Adipose tissue (tissue), 3 donors: ENCODE results near the gene DRAXIN. TPM values are rescaled to one million over a fixed set of nuclear protein-coding genes. Genes with fewer than 3 reads are reported as not detected.

ENCODE experiments used
- H3K27ac ChIP-seq: one replicate; pipeline ENCODE4 v1.5.1; 2013; ENCODE audit warnings: low read depth, low read length
- WGBS, 3 donors: extraction: QIAGEN DNeasy Blood & Tissue Kit; methylation state at CpG; one replicate each; pipeline ENCODE4 v1.1.7; 2013; 5-methylcytosine and 5-hydroxymethylcytosine counted together
- polyA plus RNA-seq, 3 donors: library from polyadenylated mRNA; stranded (reverse); fragments of 200-250 nt; gene quantifications; one replicate each; pipeline ENCODE4 v1.2.3, GENCODE V29; 2013
- donor health status: healthy with polysubstance abuse.
- donor health status: Bipolar disorder and iron deficiency.
- donor health status: healthy.

The DRAXIN gene
- polyA plus RNA-seq, 3 donors: under 0.01 to 0.03 (median 0.01) TPM

DNA sequence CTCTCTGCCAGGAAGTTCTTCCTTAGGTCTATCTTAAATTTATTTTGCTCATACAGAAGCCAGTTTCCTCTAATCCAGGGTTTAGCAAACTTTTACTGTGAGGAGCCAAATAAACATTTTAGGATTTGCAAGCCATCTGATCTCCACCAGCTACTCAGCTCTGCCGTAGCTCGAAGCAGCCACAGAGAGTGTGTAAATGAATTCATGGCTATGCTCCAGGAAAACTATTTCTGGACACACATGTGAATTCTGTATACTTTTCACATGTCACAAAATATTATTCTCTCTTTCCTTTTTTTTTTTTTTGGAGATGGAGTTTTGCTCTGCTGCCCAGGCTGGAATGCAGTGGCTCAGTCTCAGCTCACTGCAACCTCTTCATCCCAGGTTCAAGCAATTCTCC lies 31.0 kb downstream of the DRAXIN start:
- no peak overlapping the region for H3K27ac ChIP-seq
- WGBS, 3 donors: 27 to 80% (median 52%) methylated on average over 2 of the region's 2 CpGs

DNA sequence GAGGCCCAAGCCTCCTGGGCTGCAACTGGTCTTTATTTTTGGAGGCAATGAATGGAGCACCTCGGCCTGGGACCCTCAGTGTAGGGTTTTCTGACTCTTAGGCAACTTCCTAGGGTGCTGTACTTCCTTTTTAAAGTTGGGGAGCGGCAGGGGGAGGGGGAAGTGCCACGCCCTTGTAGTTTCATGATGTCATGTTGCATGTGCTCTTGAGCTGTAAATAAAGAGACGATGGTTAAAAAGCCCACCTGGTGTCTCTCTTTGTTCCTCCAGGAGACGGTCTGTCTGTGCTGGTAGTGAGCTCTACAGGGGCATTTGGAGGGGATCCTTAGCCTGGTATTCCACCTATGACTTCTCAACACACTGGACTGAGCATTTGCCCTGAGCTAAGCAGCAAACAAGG lies 34.1 kb downstream of the DRAXIN start:
- 44 to 81% (median 53%) methylated on average over 5 of the region's 5 CpGs for WGBS, 3 donors

DNA sequence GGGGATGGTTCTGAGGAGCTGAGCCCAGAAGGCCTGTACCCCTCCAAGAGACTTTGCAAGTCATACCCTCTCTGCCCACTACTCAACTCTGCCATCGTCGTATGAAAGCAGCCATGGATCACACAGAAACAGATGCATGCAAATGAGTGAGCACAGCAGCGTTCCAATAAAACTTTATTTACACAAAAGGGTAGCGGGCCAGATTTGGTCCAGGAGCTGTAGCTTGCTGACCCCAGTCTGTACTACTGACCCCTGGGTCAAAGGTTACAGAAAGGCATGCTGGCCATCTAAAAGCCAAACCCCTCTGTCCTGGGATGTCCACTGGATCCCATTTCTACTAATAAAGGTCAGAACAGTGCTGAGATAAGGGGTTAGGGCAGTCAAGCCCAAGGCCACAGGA lies 35.6 kb downstream of the DRAXIN start:
- no peak overlapping the region for H3K27ac ChIP-seq
- 94 to 98% (median 97%) methylated on average over 4 of the region's 4 CpGs for WGBS, 3 donors

More for the DNA sequence above, 34.1 kb downstream of the DRAXIN start:
- H3K27ac ChIP-seq: no peak overlapping the region

DNA sequence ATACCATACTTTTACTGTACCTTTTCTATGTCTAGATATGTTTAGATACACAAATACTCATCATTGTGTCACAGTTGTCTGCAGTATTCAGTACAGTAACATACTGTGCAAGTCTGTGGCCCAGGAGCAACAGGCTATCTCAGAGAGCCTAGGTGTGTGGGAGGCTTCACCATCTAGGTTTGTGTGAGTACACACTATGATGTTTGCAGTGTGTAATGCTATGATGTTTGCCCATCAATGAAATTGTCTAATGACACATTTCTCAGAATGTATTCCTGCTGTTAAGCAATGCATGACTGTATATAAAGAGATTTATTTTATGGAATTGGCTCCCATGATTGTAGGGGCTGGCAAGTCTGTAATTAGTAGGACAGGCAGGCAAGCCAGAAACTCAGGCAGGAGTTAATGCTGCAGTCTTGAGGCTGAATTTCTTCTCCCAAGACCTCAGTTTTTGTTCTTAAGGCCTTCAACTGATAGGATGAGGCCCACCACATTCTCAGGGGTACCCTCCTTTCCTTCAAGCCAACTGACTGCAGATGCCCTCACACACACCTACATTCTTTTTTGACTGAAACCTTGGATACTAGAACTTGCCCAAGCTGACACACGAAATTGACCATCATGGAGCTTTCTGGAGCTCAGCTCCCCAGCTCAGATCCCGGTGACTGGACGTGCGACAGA lies 36.8 kb downstream of the DRAXIN start:
- WGBS, 3 donors: 95 to 99% (median 96%) methylated on average over 4 of the region's 4 CpGs
- H3K27ac ChIP-seq: no peak overlapping the region

DNA sequence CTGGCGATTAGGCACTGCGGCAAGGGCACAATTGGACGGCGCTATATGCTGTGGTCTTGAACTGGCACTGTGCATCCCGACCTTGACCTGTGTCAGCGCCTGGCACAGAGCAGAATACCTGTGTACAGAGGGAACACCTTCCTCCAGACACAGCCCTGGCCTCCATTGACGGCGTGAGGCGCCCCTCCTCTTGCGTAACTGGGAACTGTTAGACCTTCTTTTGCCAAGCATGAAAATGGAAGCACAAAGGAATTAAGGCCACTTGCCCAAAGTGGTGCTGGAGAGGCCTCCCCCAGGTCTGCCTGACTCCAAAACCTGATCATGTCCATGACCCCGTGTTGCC lies 37.6 kb downstream of the DRAXIN start:
- no peak overlapping the region for H3K27ac ChIP-seq
- 83 to 86% (median 83%) methylated on average over 11 of the region's 11 CpGs for WGBS, 3 donors

DNA sequence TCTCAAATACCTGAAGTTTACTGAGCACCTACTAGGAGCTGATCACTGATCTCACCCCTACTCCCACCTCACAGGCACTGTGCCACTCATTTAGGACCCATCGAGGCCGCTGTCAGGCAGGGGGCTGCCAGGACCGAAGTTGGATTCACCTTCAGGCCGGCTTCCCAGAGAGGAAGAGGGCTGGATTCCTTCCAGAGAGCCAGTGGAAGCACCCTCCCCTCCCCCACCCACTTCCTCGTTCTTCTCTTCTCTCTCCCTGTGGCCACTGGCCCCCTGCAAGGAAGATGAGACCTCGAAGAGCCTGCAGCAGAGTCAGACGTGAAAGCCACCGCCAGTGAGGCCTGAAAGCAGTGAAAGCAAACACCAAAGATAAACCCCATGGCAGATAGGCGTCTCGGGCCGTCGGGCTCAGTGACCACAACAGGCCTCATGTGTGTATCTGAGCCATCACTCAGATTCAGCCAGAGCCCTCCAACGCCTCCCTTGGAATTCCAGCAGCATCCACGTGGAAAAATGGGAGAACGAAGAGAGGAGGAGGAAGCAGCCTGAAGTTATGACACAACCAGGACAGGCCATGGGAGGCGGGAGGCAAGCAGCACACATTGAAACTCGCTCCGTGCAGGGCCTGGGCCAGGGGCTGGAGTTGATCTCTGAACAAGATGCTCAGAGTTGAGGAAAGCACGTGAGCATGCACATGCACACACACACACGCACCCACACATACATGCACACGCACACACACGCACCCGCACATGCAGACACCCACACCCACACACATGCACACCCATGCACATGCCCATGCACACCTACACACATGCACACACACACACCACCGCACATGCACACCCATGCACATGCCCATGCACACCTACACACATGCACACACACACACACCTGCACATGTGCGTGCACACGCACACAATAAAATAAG lies 38.3 kb downstream of the DRAXIN start:
- 42 to 63% (median 42%) methylated on average over 26 of the region's 26 CpGs for WGBS, 3 donors
- H3K27ac ChIP-seq: no peak overlapping the region

DNA sequence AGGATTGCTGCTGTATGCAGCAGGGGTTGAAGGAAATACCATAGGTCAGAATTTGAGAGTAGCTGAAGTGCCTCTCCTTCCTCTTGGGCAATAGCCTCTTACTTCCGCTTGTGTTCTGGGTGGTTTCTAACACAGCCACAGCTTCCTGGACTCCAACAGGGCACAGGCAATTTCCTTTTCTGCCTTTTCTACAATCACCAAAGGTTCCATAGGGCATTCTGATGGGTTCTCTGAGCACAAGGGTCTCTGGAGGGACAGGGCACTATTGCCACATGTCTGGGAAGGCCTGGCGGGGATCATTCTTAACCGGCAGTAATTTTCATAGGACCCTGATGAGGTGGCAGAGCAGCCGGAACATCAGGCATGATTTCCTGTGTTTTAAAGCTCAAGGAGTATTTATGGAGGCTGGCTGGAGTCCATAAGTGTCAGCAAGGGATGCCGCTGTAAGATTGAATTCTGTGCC lies 39.0 kb downstream of the DRAXIN start:
- H3K27ac ChIP-seq: no peak overlapping the region
- WGBS, 3 donors: 17 to 67% (median 29%) methylated on average over 5 of the region's 5 CpGs

DNA sequence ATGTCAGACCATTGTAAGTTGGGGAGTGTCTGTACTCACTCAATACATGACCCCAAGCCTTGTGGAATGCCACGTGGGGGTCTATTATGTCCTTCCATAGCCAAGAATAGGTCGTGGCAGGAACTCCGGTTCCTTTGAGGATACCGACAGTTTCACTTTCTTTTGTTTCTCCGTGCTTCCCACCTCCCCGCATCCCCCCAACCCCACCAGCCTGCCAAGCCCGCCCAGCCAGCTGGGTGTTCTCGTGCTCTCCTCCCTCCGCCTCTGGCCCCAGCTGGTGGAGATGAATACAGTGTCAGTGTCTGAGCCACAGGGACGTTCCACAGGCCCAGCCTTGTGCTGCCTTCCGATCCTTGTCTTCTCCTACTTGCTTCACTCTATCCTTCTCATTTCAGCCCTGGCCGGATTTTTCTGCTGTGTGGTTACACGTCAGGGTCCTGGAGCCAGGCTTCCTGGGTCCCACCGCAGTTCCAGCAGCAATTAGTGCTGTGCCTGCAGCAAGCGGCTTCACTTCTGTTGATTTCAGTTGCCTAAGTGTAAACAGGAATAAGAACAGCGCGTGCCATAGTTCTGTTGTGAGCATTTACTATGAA lies 40.3 kb downstream of the DRAXIN start:
- 6 to 34% (median 8%) methylated on average over 16 to 17 of the region's 17 CpGs for WGBS, 3 donors
- H3K27ac ChIP-seq: no peak overlapping the region

DNA sequence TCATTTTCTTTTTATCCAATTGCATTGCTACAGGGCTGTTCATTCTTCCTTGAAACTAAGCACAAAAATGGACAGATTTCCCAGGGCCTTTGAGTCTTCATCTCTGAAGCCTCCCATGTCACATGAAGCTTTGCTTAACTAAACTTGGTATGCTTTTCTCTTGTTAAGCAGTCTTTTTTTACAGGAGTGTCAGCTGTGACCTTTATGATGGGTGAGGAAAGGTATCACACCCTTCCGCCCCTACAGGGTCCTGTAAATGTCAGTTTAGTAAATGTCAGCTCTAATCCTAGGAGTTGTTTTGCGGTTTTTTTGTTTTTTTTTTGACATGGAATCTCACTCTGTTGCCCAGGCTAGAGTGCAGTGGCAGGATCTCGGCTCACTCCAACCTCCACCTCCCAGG lies 41.8 kb downstream of the DRAXIN start:
- H3K27ac ChIP-seq: no peak overlapping the region
- 93 to 97% (median 95%) methylated on average over 3 of the region's 3 CpGs for WGBS, 3 donors

DNA sequence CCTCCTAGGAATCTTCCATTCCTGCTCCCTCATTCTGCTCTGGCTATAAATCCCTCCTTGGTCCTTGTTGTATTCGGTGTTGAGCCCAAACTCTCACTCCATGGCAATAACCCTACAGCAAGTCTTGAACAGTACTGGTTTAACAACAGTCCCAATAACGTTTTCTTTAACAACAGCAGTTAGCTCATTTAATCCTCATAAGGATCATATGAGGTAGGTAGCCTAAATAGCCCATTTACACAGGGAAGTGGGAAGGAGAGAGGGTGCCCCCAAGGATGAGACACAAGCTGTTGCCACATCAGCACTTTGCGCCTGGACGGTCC lies 44.0 kb downstream of the DRAXIN start:
- WGBS, 3 donors: 17 to 38% (median 28%) methylated on average over 4 of the region's 4 CpGs
- peak overlapping the region; percentile 53 for H3K27ac ChIP-seq

DNA sequence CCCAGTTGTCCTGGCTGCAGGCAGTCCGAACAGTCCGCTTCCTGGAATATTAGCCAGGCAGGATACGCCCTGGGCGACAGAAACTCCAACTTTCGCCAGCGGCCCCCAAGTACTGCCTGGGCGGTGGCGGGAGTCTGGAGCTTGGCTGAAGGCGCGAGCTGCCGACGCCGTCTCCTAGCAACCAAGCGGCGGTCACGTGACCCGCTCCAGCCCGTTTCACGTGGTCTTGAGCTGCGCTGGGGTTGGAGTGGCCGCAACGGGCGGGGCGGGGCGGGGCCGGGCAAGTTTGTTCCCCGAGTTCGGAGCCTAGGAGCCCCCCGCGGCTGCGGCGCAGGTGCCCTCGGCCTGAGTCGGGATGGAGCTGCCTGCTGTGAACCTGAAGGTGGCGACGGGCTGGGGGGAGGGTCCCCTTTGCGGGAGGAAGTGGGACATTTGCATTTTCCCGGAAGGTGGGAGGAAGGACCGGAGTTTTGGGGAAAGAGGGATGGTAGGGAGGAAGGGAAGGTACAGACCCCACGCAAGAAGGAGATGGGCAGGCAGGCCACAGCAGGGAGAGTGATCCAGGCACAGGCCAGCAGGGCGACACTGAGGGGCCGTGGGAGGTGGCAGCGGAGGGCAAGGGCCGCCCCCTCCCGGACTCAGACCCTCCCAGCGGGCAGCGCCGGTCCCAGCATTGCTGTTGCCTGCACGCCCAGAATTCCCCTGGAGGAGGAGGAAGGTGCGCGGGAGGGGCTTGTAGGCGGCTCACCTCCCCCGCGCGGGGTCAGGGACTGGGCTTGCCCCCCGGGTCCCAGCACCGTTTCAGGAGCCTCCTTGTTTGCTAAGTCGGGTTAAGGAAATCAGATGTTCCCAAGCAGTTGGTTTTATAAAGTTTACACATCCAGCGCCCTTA lies 44.6 kb downstream of the DRAXIN start, which contains the start of gene AGTRAP:
Gene AGTRAP, plus strand, starts transcription at position 283 of the 892 bp plus-strand sequence. Its CDS starts 73 bp downstream, at position 356.
- 0 to 1% (median 0%) methylated on average over 53 to 59 of the region's 59 CpGs for WGBS, 3 donors
- H3K27ac ChIP-seq: peak within 1 kb of the TSS; percentile 85

DNA sequence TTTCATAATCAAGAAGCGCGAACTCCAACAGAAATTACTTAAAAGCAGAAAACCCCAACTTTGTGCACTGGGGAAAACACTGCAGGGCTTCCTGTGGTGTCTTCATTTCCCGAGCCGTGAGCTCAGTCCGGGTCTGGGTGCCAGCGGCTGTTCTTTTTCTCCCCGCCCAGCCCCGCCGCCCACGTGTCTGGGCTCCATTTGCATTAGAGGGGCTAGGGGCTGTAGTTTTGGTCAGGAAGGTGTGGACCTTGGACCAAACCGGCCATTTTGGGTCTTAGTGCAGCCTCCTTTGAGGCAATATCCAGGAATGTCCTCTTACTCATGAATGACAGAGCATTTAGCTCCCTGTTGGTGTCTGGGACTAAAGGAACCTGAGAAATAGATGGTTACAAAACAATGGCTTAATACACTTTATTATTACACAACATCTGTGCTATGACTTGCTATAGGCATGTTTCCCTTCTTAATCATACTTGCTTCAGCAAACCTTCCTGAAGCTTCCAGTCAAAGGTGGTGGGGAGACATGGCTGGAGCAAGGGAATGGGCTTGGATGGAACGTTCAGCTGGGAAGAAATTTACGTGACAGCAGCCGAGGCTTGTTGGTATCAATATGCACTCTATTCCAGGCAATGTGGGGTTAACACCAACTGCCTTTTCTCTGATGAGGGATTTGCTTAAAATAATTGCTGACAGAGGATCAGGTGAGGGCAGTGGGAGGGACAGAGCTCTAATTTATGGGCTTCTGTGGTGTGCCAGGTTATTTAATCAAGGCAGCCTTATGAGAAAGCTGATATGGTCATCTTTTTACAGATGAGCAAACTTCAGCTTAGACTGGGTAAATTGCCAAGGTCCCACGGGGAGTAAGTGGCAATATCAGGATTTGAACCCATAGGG lies 45.5 kb downstream of the DRAXIN start:
- H3K27ac ChIP-seq: peak overlapping the region; percentile 85
- WGBS, 3 donors: 8 to 12% (median 10%) methylated on average over 15 of the region's 15 CpGs

DNA sequence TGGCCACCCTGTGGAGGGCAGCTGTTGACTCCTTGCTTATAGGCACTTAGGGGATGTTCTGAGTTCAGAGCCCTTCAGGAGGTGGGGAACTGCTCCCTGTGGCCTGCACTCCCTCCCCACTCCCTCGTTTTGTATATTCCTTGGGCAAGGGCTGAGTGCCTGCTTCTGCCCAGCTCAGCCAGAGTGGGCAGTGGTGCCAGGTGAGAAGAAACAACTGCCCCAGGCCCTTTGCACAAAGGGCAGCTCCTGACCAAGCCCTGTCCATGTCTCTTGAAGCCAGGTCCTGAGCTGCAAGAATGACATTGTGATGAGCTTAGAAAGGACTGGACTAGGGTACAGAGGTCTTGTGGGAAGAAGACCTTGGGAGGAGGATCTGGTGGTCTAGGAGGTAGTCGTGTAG lies 46.6 kb downstream of the DRAXIN start:
- no peak overlapping the region for H3K27ac ChIP-seq
- 59 to 66% (median 60%) methylated on average over 2 of the region's 2 CpGs for whole genome bisulfite sequencing, 3 donors

DNA sequence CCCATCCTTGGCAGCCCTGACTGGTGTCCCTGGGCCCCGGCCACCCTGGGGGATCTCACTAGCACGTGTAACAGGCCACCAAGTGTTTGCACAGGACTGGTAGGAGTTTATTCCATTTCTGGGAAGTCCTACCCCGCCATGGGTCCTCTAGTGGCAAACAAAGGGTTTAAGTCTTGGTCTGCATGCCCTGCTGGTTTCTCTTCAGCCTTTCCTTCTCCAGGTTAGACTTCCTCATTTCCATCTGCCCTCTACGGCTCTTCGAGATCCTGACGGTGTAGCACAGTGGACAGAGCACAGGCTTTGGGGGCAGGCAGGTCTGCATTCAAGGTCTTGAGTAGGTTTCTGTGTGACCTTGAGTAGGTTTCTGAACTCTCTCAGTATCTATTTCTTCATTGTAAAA lies 47.3 kb downstream of the DRAXIN start:
- H3K27ac ChIP-seq: no peak overlapping the region
- 52 to 80% (median 61%) methylated on average over 6 of the region's 6 CpGs for WGBS, 3 donors

DNA sequence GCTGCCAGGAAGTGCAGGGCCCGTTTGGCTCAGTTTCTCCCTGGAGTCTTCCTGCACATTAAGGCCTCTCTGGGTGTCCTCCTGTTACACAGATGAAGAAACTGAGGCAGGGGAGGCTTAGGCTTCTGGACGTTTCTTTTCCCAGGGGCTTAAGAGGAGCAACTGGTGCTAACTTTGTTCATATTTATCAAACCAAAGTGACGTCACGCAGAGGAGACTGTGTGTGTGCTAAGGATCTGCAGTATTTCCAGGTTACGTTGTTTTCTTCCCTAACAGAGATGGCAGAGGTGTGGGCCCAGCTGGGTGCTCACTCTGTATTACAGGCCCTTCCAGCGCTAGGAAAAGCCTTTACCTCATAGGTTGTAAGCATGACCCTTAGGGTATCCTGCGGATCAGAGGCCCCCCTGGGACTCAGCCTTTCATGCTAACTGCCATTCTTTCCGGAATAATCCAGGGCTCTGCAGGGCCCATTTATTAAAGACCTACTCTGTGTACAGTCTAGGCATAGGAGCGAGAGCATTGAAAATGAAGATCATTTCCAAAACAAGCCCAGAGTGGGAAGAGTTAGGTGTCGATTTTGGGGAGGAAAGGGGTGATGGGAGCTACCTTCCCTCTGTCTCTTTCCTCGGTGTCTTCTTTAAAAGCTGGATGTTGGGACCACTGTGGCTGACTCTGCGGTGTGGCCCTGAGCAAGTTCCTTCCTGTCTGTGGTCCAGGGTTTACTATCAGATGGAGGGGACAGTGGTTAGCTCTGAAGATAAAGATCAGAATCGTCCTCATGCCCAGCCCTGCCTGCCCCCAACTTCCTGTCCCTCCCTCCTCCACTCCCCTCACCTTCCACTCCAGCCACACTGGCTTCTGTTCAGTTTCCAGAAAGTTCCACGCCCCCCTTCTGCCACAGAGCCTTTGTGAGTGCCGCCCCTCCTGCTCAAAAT lies 49.0 kb downstream of the DRAXIN start:
- WGBS, 3 donors: 43 to 66% (median 46%) methylated on average over 15 of the region's 15 CpGs

DNA sequence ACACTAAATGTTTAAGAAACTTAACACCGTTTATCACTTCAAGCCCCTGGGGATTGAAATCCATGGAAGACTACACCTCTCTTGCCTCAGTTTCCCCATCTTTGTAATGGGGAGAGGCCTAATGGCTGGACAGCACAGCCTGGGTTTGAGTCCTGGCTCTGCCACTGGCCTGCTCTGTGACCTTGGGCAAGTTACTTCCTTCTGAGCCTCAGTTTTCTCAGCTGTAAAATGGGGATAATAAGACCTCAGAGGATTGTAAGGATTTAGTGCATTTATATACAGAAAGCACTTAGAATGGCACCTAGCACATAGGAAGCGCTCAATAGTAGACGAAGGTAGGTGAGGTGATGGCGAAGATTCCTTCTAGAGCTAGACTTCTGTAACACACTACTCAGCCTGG lies 50.0 kb downstream of the DRAXIN start:
- H3K27ac ChIP-seq: no peak overlapping the region
- WGBS, 3 donors: 88 to 93% (median 88%) methylated on average over 4 of the region's 4 CpGs

More for the DNA sequence above, 49.0 kb downstream of the DRAXIN start:
- H3K27ac ChIP-seq: no peak overlapping the region
